SK-N-SH (cell line): ENCODE data around the gene DUSP16. TPM values are rescaled to one million over a fixed set of nuclear protein-coding genes. Genes with fewer than 3 reads are reported as not detected.

ENCODE experiments used
- CTCF ChIA-PET: fragments of 300-600, 350-600 bp; formaldehyde crosslinking; extraction: SDS; loops from one replicate; lab custom pipeline; 2021; lab: Yijun Ruan, JAX
- POLR2A ChIA-PET: fragments of 350-600 bp; sonication (Branson Sonifier 250); formaldehyde crosslinking; extraction: SDS; loops from one replicate; lab custom pipeline; 2020; ENCODE audit warnings: antibody characterized with exemption, inconsistent platforms; lab: Yijun Ruan, JAX
- DNase-seq: peaks from one replicate; pipeline ENCODE4 v3.0.0; 2012
- H2AFZ ChIP-seq: fragments of 200-600 bp; sonication (generic); 2 replicates; pipeline ENCODE4 v1.8.1; 2016; ENCODE audit warnings: antibody characterized with exemption, mild to moderate bottlenecking, low read depth
- H3F3A ChIP-seq: fragments of 200-600 bp; sonication (generic); replicated peaks from 2 replicates; pipeline ENCODE3; 2016; ENCODE audit warnings: antibody characterized with exemption, mild to moderate bottlenecking; ENCODE audit not compliant: insufficient read depth
- H3K27ac ChIP-seq, 2 experiments: fragments of 200-500 bp in 1 of 2; fragments of 200-600 bp in 1 of 2; sonication (Bioruptor generic) in 1 of 2; sonication (generic), shearing (Covaris generic) in 1 of 2; 2 replicates each; pipeline versions ENCODE4 v1.5.1 to v1.6.1; 2014 to 2016; ENCODE audit warnings: low read depth in 2 of 2, inconsistent platforms in 1 of 2, low read length in 1 of 2, mild to moderate bottlenecking in 1 of 2, mixed read lengths in 1 of 2
- H3K27me3 ChIP-seq: fragments of 200-600 bp; sonication (generic), shearing (Covaris generic); 2 replicates; pipeline ENCODE4 v1.6.1; 2016; ENCODE audit warnings: mixed run types; ENCODE audit not compliant: insufficient read depth
- H3K36me3 ChIP-seq, 2 experiments: fragments of 200-500 bp in 1 of 2; fragments of 200-600 bp in 1 of 2; sonication (Bioruptor generic) in 1 of 2; sonication (generic) in 1 of 2; replicated peaks in 1 of 2; 2 replicates each; pipeline versions ENCODE3 to v1.5.1; 2014 to 2016; ENCODE audit warnings: low read length in 1 of 2, mild to moderate bottlenecking in 1 of 2; ENCODE audit not compliant: insufficient read depth in 2 of 2, control insufficient read depth in 1 of 2
- H3K4me1 ChIP-seq, 2 experiments: fragments of 200-500 bp in 1 of 2; fragments of 200-600 bp in 1 of 2; sonication (Bioruptor generic) in 1 of 2; sonication (generic), shearing (Covaris generic) in 1 of 2; 2 replicates each; pipeline versions ENCODE4 v1.5.1 to v1.6.1; 2014 to 2016; ENCODE audit warnings: low read depth in 1 of 2, low read length in 1 of 2, mixed run types in 1 of 2; ENCODE audit not compliant: insufficient read depth in 2 of 2, control insufficient read depth in 1 of 2
- H3K4me2 ChIP-seq: fragments of 200-600 bp; sonication (generic), shearing (Covaris generic); 2 replicates; pipeline ENCODE4 v1.6.1; 2017; ENCODE audit warnings: mixed run types
- H3K4me3 ChIP-seq, 2 experiments: fragments of 200-500 bp in 1 of 2; fragments of 200-600 bp in 1 of 2; sonication (Bioruptor generic) in 1 of 2; sonication (generic), shearing (Covaris generic) in 1 of 2; 2 replicates each; pipeline versions ENCODE4 v1.5.1 to v1.8.1; 2014 to 2016; ENCODE audit warnings: low read depth in 2 of 2, inconsistent platforms in 1 of 2, low read length in 1 of 2, mild to moderate bottlenecking in 1 of 2, mixed read lengths in 1 of 2, moderate library complexity in 1 of 2
- H3K79me2 ChIP-seq: fragments of 200-600 bp; sonication (generic); 2 replicates; pipeline ENCODE4 v1.8.1; 2017; ENCODE audit warnings: mild to moderate bottlenecking; ENCODE audit not compliant: insufficient read depth
- H3K9ac ChIP-seq: fragments of 200-600 bp; sonication (generic); 2 replicates; pipeline ENCODE4 v1.6.1; 2017; ENCODE audit warnings: mixed run types
- H3K9me2 ChIP-seq: fragments of 200-600 bp; sonication (generic); 2 replicates; pipeline ENCODE4 v1.6.1; 2017; ENCODE audit warnings: mixed run types
- H3K9me3 ChIP-seq: fragments of 200-600 bp; sonication (generic); 2 replicates; pipeline ENCODE4 v1.6.1; 2017; ENCODE audit warnings: mixed run types, mild to moderate bottlenecking, moderate library complexity
- H4K20me1 ChIP-seq: fragments of 200-600 bp; sonication (generic); 2 replicates; pipeline ENCODE4 v1.6.1; 2017; ENCODE audit warnings: mild to moderate bottlenecking, mixed run types; ENCODE audit not compliant: insufficient read depth
- CTCF ChIP-seq: fragments of 200-600 bp; sonication (generic); IDR thresholded peaks from 2 replicates; pipeline ENCODE4 v1.6.1; 2017; ENCODE audit warnings: antibody characterized with exemption, mild to moderate bottlenecking, moderate library complexity
- ELF1 ChIP-seq: IDR thresholded peaks from 2 replicates; pipeline ENCODE4 v1.4.0; 2012
- EP300 ChIP-seq, 2 experiments: IDR thresholded peaks; 2 replicates each; pipeline versions ENCODE4 v1.4.0 to v1.6.1; 2012; ENCODE audit warnings: borderline replicate concordance in 1 of 2, low read depth in 1 of 2, low read length in 1 of 2
- EZH2phosphoT487 ChIP-seq: fragments of 200-600 bp; sonication (generic); IDR thresholded peaks from 2 replicates; pipeline ENCODE4 v1.6.1; 2017; ENCODE audit warnings: low read depth, mixed run types, mild to moderate bottlenecking, antibody characterized with exemption, moderate library complexity, borderline replicate concordance
- FOXJ3 ChIP-seq: sonication (generic); formaldehyde crosslinking; IDR thresholded peaks from 2 replicates; pipeline ENCODE4 v1.5.1; 2020; ENCODE audit warnings: mild to moderate bottlenecking, missing genetic modification reagents
- FOXM1 ChIP-seq: IDR thresholded peaks from 2 replicates; pipeline ENCODE4 v1.4.0; 2012; ENCODE audit warnings: low read depth, mild to moderate bottlenecking
- JUND ChIP-seq: IDR thresholded peaks from 2 replicates; pipeline ENCODE4 v1.4.0; 2012
- MEF2A ChIP-seq: IDR thresholded peaks from 2 replicates; pipeline ENCODE4 v1.4.0; 2012; ENCODE audit warnings: low read depth, borderline replicate concordance
- MXI1 ChIP-seq: IDR thresholded peaks from 2 replicates; pipeline ENCODE4 v1.6.1; 2012; ENCODE audit warnings: mild to moderate bottlenecking, low read depth, low read length, improper control_type of control experiment
- PBX3 ChIP-seq: IDR thresholded peaks from 2 replicates; pipeline ENCODE4; 2012
- RFX5 ChIP-seq: IDR thresholded peaks from 2 replicates; pipeline ENCODE4 v1.6.1; 2012; ENCODE audit warnings: mild to moderate bottlenecking, improper control_type of control experiment, low read length
- RXRA ChIP-seq: IDR thresholded peaks from 2 replicates; pipeline ENCODE4 v1.4.0; 2012; ENCODE audit warnings: low read depth, mild to moderate bottlenecking, borderline replicate concordance
- SIN3A ChIP-seq: IDR thresholded peaks from 2 replicates; pipeline ENCODE4 v1.6.1; 2012; ENCODE audit warnings: low read depth, mild to moderate bottlenecking, low read length, moderate library complexity, borderline replicate concordance
- YY1 ChIP-seq: IDR thresholded peaks from 2 replicates; pipeline ENCODE4 v1.4.0; 2012; ENCODE audit warnings: low read depth, mild to moderate bottlenecking
- WGBS: methylation state at CpG from one replicate; pipeline ENCODE4 v1.1.6; 2017; ENCODE audit warnings: low lambda C conversion rate; 5-methylcytosine and 5-hydroxymethylcytosine counted together
- polyA plus RNA-seq, 3 experiments: library from polyadenylated mRNA; depleted of rRNA; stranded (reverse); fragments of >200 nt; gene quantifications; 2 replicates each; pipeline ENCODE4 v1.2.3, GENCODE V29; 2012
- TF ChIP-seq, protein P1 (sequence below): fragments of 150-350 bp; IDR thresholded peaks from 2 replicates; pipeline ENCODE4 v1.6.1; 2016; ENCODE audit warnings: mild to moderate bottlenecking, low read depth, low read length
- TF ChIP-seq, protein P2 (sequence below): IDR thresholded peaks from 2 replicates; pipeline ENCODE4 v1.6.1; 2012; ENCODE audit warnings: mild to moderate bottlenecking, low read depth, low read length, moderate library complexity

DUSP16 gene
- polyA plus RNA-seq, 1 of the 3 experiments (the other 2 are of a cell fraction) = 7.1 TPM

GRCh38 chr12:12528361-12529270 lies 34.0 kb downstream of the DUSP16 start:
- H3K27ac ChIP-seq = no peak overlapping the region; a peak in 1 of 4 replicates
- H3K4me1 ChIP-seq = peaks cover 0 to 21% of the 10 kb centered on the region in 2 experiments; a peak in 2 of 4 replicates
- POLR2A ChIA-PET = no interaction called here
- DNase-seq = no peak
- CTCF ChIA-PET = interaction anchor here (1.3 kb wide), 1 partner anchor 20 kb away, joined by 4 read pairs; no protein-coding TSS in a partner anchor
- H4K20me1 ChIP-seq = no peaks in the 10 kb centered on the region; the same call in 1 of the 2 replicates
- peaks cover 94% of the 10 kb centered on the region for H3K79me2 ChIP-seq
- H2AFZ ChIP-seq = no peak overlapping the region
- 85% methylated on average over 6 of the region's 6 CpGs for WGBS
- H3F3A ChIP-seq = peaks cover 8% of the 10 kb centered on the region
- no peaks in the 10 kb centered on the region for H3K27me3 ChIP-seq
- H3K4me3 ChIP-seq = no peak overlapping the region
- H3K9ac ChIP-seq = no peak overlapping the region
- peaks cover 0 to 8% of the 10 kb centered on the region in 2 experiments for H3K36me3 ChIP-seq
- TF ChIP-seq SIN3A = no peak
- TF ChIP-seq FOXM1 = no peak
- no peak for TF ChIP-seq CTCF
- no peak for TF ChIP-seq YY1
- TF ChIP-seq MXI1 = no peak
- TF ChIP-seq PBX3 = no peak
- no peak for TF ChIP-seq RXRA
- TF ChIP-seq EZH2phosphoT487 = no peak
- no peak for TF ChIP-seq JUND
- no peak for TF ChIP-seq FOXJ3 (CRISPR knock-in tag)
- no peak for TF ChIP-seq ELF1
- TF ChIP-seq, protein P1, sequence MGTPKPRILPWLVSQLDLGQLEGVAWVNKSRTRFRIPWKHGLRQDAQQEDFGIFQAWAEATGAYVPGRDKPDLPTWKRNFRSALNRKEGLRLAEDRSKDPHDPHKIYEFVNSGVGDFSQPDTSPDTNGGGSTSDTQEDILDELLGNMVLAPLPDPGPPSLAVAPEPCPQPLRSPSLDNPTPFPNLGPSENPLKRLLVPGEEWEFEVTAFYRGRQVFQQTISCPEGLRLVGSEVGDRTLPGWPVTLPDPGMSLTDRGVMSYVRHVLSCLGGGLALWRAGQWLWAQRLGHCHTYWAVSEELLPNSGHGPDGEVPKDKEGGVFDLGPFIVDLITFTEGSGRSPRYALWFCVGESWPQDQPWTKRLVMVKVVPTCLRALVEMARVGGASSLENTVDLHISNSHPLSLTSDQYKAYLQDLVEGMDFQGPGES = no peak
- TF ChIP-seq RFX5 = no peak
- no peak for TF ChIP-seq MEF2A
- no peak for TF ChIP-seq EP300 (IDR thresholded peaks at IDR 0.05; ENCODE audit: borderline replicate concordance in 1 of 2, low read depth in 1 of 2, low read length in 1 of 2)
- TF ChIP-seq, protein P2, sequence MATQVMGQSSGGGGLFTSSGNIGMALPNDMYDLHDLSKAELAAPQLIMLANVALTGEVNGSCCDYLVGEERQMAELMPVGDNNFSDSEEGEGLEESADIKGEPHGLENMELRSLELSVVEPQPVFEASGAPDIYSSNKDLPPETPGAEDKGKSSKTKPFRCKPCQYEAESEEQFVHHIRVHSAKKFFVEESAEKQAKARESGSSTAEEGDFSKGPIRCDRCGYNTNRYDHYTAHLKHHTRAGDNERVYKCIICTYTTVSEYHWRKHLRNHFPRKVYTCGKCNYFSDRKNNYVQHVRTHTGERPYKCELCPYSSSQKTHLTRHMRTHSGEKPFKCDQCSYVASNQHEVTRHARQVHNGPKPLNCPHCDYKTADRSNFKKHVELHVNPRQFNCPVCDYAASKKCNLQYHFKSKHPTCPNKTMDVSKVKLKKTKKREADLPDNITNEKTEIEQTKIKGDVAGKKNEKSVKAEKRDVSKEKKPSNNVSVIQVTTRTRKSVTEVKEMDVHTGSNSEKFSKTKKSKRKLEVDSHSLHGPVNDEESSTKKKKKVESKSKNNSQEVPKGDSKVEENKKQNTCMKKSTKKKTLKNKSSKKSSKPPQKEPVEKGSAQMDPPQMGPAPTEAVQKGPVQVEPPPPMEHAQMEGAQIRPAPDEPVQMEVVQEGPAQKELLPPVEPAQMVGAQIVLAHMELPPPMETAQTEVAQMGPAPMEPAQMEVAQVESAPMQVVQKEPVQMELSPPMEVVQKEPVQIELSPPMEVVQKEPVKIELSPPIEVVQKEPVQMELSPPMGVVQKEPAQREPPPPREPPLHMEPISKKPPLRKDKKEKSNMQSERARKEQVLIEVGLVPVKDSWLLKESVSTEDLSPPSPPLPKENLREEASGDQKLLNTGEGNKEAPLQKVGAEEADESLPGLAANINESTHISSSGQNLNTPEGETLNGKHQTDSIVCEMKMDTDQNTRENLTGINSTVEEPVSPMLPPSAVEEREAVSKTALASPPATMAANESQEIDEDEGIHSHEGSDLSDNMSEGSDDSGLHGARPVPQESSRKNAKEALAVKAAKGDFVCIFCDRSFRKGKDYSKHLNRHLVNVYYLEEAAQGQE = no peak
- TF ChIP-seq, all 33 proteins: peak for 0
- H3K4me2 ChIP-seq = no peak overlapping the region
- H3K9me2 ChIP-seq = no peaks in the 10 kb centered on the region
- H3K9me3 ChIP-seq = no peaks in the 10 kb centered on the region
